Progenitor cell of endocrine pancreas (in vitro differentiated cells): ENCODE measurements around the gene CYP2F1. TPM values are rescaled to one million over a fixed set of nuclear protein-coding genes. Genes with fewer than 3 reads are reported as not detected.
A peak's percentile ranks its signal among the peaks of the same experiment; 100 is the strongest.

Source experiments
- DNase-seq: peaks from one replicate; pipeline ENCODE4 v3.0.0; 2021; ENCODE audit warnings: low spot score; ENCODE audit not compliant: unreplicated experiment
- H3K27ac Mint-ChIP-seq: 2 replicates; pipeline ENCODE4 v1.8.0; 2021; ENCODE audit warnings: mild to moderate bottlenecking, moderate library complexity, mixed read lengths
- H3K27me3 Mint-ChIP-seq: 2 replicates; pipeline ENCODE4 v1.8.0; 2021; ENCODE audit warnings: mixed read lengths
- H3K36me3 Mint-ChIP-seq: 2 replicates; pipeline ENCODE4 v1.8.0; 2022; ENCODE audit warnings: mixed read lengths; ENCODE audit not compliant: insufficient read depth
- H3K4me1 Mint-ChIP-seq: 2 replicates; pipeline ENCODE4 v1.8.0; 2021; ENCODE audit warnings: low read depth, mixed read lengths
- H3K4me3 Mint-ChIP-seq: 2 replicates; pipeline ENCODE4 v1.8.0; 2021; ENCODE audit warnings: low read depth, mild to moderate bottlenecking, moderate library complexity, mixed read lengths
- H3K9me3 Mint-ChIP-seq: 2 replicates; pipeline ENCODE4 v1.8.0; 2021; ENCODE audit warnings: low read depth, mixed read lengths
- CTCF ChIP-seq: fragments of 200-600 bp; sonication (generic); IDR thresholded peaks from one replicate; pipeline ENCODE4 v1.5.0; 2021; ENCODE audit warnings: antibody characterized with exemption, mild to moderate bottlenecking; ENCODE audit not compliant: unreplicated experiment
- total RNA-seq: library from RNA; stranded (reverse); gene quantifications from 2 replicates; pipeline ENCODE4 v1.2.1, GENCODE V29; 2021

The CYP2F1 gene
- total RNA-seq, 1 donor from 2014 or later: not detected

- TF ChIP-seq CTCF: no peak
- Mint-ChIP-seq H3K27me3 (no peaks in the 10 kb centered on the region), H3K4me1 (peaks cover 2% of the 10 kb centered on the region)
Observed at GRCh38 chr19:41159881-41160280, 45.6 kb downstream of the CYP2F1 start.

DNA sequence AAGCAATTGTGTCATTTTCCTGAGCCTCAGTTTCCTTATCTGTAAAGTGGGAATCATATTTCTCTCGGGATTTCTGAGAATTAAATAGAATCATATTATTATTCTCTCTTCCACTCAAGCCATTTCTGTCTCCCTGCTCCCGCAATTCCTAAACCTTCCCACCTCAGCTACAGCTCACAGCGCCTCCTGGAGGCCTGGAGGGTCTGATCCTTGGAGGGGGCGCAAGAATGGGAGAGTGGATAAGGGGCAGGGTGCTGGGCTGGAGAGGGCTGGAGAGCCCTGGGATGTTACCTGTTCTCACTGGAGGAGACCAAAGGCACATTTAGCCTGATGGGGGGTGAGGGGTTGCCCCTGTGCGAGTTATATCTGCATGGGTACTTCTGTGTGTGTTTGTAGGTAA lies 47.7 kb downstream of the CYP2F1 start:
- Mint-ChIP-seq H3K4me1 (peaks cover 5% of the 10 kb centered on the region), H3K4me3 (no peak overlapping the region), H3K36me3 (no peaks in the 10 kb centered on the region), H3K27ac (no peak overlapping the region), H3K9me3 (no peaks in the 10 kb centered on the region), H3K27me3 (no peaks in the 10 kb centered on the region)
- TF ChIP-seq CTCF: peak; percentile 31
- no peak for DNase-seq

More at GRCh38 chr19:41159881-41160280, 45.6 kb downstream of the CYP2F1 start:
- Mint-ChIP-seq H3K27ac (no peak overlapping the region), H3K36me3 (no peaks in the 10 kb centered on the region), H3K4me3 (no peak overlapping the region), H3K9me3 (peaks cover 2% of the 10 kb centered on the region)
- DNase-seq: no peak

DNA sequence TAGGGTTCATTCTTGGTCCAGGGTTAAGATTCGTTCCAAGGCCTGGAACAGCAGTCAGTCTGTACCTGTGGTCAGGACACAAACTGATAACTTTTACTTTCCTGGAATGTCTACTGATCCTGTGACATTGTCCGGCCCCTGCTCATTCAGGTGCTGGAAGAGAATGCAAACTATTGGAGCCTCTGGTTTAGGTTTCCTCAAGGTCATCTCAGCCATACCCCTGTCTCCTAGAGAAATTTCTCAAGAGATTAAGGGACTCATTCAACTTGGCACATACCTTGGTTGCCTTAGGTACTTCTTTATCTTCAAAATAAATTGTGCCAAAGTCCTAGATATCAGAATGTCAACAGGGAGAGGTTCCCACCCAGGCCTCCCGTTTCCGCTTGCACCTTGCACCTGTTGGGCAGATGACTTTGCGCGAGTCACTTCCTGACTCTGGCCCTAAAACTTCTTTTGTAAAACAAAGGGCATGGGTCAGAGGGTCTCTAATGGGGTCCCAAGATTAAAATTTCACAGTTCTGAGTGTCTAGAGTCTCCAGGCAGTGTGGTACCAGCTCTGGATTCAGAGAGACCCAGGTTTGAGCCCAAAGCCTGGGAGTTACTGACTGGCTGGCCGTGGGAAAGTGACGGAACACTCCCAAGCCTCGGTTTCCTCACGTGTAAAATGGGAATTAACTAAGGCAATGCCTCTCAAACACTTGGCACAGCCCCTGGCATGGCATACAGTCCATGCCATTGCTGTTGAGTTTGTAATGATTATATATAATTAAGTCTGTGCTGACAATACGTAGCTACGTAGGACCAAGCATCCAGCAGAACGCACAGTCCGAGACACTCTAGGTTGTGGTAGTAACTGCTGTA lies 52.9 kb downstream of the CYP2F1 start:
- Mint-ChIP-seq H3K4me3 (no peak overlapping the region), H3K4me1 (peaks cover 6% of the 10 kb centered on the region), H3K36me3 (no peaks in the 10 kb centered on the region), H3K27me3 (no peaks in the 10 kb centered on the region), H3K27ac (peak overlapping the region; percentile 92), H3K9me3 (no peaks in the 10 kb centered on the region)
- DNase-seq: no peak
- TF ChIP-seq CTCF: no peak

DNA sequence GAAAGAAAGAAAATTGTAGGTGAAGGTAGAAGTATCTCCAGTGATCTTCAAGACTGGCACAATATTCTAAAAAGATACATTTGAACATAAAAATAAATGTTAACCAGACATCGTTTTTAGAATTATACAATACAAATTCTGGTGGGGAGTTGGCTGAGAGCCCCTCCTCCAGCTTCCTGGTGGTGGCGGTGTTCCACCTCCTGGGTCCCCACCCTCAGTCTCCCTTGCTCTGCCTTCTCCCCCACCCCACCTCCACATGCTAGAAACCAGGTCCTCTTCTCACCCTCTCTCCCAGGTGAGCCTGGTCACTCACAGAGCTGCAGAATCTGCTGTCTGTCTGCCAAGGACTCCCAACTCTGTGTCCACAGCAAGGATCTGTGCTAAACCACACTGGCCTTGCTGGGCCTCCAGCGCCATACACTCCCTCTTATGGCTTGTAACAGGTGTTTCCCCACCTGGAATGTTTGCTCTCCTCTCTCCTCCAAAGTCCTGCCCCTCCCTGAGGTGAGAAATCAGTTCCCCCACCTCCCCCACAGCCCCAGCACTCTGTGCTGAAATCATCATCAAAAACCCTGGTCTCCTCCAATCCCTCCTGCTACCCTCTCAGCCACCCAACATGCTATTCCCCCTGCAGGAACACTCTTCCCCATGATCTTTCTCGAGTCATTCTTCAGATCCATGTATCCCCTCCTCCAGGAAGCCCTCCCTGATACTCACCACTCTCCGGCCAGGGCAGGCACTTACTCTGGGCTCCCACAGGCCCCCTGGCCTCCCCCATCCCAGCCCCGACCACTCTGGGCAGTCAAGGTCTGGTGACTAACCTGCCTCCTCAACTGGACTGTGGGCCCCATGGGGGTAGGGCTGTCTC lies 58.3 kb downstream of the CYP2F1 start:
- Mint-ChIP-seq H3K27me3 (peaks cover 4% of the 10 kb centered on the region), H3K4me3 (no peak overlapping the region), H3K27ac (peak overlapping the region; percentile 73), H3K4me1 (peaks cover 14% of the 10 kb centered on the region), H3K9me3 (no peaks in the 10 kb centered on the region), H3K36me3 (no peaks in the 10 kb centered on the region)
- peak; percentile 11 for TF ChIP-seq CTCF
- no peak for DNase-seq

DNA sequence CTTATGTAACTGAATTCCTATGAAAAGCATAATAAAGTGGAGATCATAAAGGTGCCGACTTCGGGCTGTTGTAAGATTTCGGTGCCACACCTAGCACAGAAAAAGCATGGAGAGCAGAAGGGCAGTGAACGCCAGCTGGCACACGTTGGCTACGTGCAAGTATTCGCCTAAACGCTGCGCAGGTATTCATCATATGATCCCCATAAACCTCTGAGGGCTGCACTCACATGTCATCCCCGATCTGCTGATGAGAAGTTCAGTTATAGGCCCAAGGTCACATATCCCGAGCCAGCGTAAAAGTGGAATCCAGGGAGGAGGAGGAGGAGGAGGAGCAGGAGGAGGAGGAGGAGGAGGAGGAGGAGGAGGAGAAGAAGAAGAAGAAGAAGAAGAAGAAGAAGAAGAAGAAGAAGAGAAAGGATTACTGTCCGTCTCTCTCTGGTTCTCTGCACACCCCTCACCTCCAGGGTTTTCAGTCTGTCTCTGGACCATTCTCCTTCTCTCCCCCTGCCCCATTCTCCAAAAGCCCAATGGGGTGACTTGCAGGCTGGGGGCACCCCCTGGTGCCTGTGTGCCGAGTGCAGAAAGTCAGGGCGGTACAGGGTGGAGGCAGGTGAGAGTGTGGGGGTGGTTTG lies 60.2 kb downstream of the CYP2F1 start:
- no peak for DNase-seq

More for the DNA sequence above, 60.2 kb downstream of the CYP2F1 start:
- Mint-ChIP-seq H3K9me3 (no peaks in the 10 kb centered on the region), H3K27ac (no peak overlapping the region), H3K27me3 (peaks cover 4% of the 10 kb centered on the region), H3K4me1 (peaks cover 12% of the 10 kb centered on the region), H3K36me3 (no peaks in the 10 kb centered on the region), H3K4me3 (no peak overlapping the region)
- no peak for TF ChIP-seq CTCF
